Upper lobe of left lung (tissue), 6 donors: ENCODE measurements around the gene LSM14B. TPM values are rescaled to one million over a fixed set of nuclear protein-coding genes. Genes with fewer than 3 reads are reported as not detected.
"Not testable (repeated sequence)": the region's sequence is repeated elsewhere in the genome, so short reads cannot be mapped to it uniquely, and the experiment has no call there.

Experiments used
- ATAC-seq, 2 donors: fragments of 200-7000 bp; cut with Tn5 transposase; one replicate each; pipeline ENCODE4 v1.9.1; 2022; ENCODE audit warnings: mild to moderate bottlenecking in 2 of 2, moderate library complexity in 2 of 2; ENCODE audit not compliant: low FRiP score in 2 of 2
- DNase-seq, 2 donors: peaks; one replicate each; pipeline ENCODE4 v3.0.0-alpha.2; 2019 to 2020
- H3K27ac ChIP-seq, 4 donors: fragments of 200-600 bp; sonication (generic); one replicate each; pipeline ENCODE4 v1.5.1; 2016 to 2019
- H3K27me3 ChIP-seq, 4 donors: fragments of 200-600 bp; sonication (generic); one replicate each; pipeline ENCODE4 v1.5.1; 2017 to 2019
- H3K36me3 ChIP-seq, 4 donors: fragments of 200-600 bp; sonication (generic); one replicate each; pipeline ENCODE4 v1.5.1; 2016 to 2019
- H3K4me1 ChIP-seq, 4 donors: fragments of 200-600 bp; sonication (generic); one replicate each; pipeline ENCODE4 v1.5.1; 2018 to 2019
- H3K4me3 ChIP-seq, 4 donors: fragments of 200-600 bp; sonication (generic); one replicate each; pipeline ENCODE4 v1.5.1; 2017 to 2019; ENCODE audit warnings: mild to moderate bottlenecking in 2 of 4, moderate library complexity in 1 of 4
- H3K9me3 ChIP-seq, 4 donors: fragments of 200-600 bp; sonication (generic); one replicate each; pipeline ENCODE4 v1.5.1; 2018 to 2019
- CTCF ChIP-seq, 6 experiments: fragments of 450-650 bp in 4 of 6; fragments of 200-600 bp in 2 of 6; sonication (generic) in 2 of 6; IDR thresholded peaks; one replicate each; pipeline ENCODE4 v1.5.1; 2016 to 2019; ENCODE audit warnings: antibody characterized with exemption in 6 of 6
- EP300 ChIP-seq, 4 donors: sonication (generic); formaldehyde crosslinking; IDR thresholded peaks; one replicate each; pipeline ENCODE4 v1.5.1; 2017; ENCODE audit warnings: antibody characterized with exemption in 4 of 4, control low read depth in 2 of 4
- POLR2A ChIP-seq, 4 donors: fragments of 450-650 bp; IDR thresholded peaks; one replicate each; pipeline ENCODE4 v1.5.1; 2016 to 2017; ENCODE audit warnings: antibody characterized with exemption in 4 of 4, mild to moderate bottlenecking in 2 of 4
- POLR2AphosphoS5 ChIP-seq, 2 donors: sonication (generic); formaldehyde crosslinking; IDR thresholded peaks; one replicate each; pipeline ENCODE4 v1.5.1; 2017; ENCODE audit warnings: antibody characterized with exemption in 2 of 2
- whole genome bisulfite sequencing, 2 donors: methylation state at CpG; one replicate each; pipeline ENCODE4 v1.1.5; 2017 to 2018; 5-methylcytosine and 5-hydroxymethylcytosine counted together
- total RNA-seq, 6 donors: library from RNA; depleted of rRNA in 4 of 6; stranded (reverse); fragments of >200 nt in 4 of 6; gene quantifications; one replicate each; pipeline versions ENCODE4 v1.1.0 to v1.2.1, GENCODE V29; 2016 to 2021
- donor health status: DM: no; HTN: no; CAD: no; lungs with moderate emphysema.
- donor health status: DM: no; HTN: yes; CAD: no; lungs with severe emphysema.

LSM14B gene
- total RNA-seq, 6 donors from 2014 or later = 27.8 to 46.3 (median 36.4) TPM

- Histone ChIP-seq H3K4me1 (peaks cover 23 to 41% (median 26%) of the 10 kb centered on the region in 4 donors), H3K27me3 (no peaks in the 10 kb centered on the region), H3K27ac (no peak overlapping the region), H3K4me3 (no peak overlapping the region), H3K36me3 (no peaks in the 10 kb centered on the region), H3K9me3 (no peaks in the 10 kb centered on the region)
- no peak for DNase-seq
- TF ChIP-seq POLR2A (IDR thresholded peaks at IDR 0.05) = no peak
- TF ChIP-seq POLR2AphosphoS5 (IDR thresholded peaks at IDR 0.05) = no peak
- no peak for TF ChIP-seq EP300 (IDR thresholded peaks at IDR 0.05)
- no peak for TF ChIP-seq CTCF (IDR thresholded peaks at IDR 0.05)
- 98 to 100% methylated on average over 2 to 9 of the region's 9 CpGs for WGBS, 2 donors
- no peak for ATAC-seq
Measured at GRCh38 chr20:62147528-62147927, 25.3 kb downstream of the LSM14B start.

GRCh38 chr20:62148383-62148782, 26.1 kb downstream of the LSM14B start:
- not testable (repeated sequence) for DNase-seq, H3K27me3 ChIP-seq, ATAC-seq, H3K4me3 ChIP-seq, H3K36me3 ChIP-seq, H3K9me3 ChIP-seq
- WGBS, 2 donors = 91 to 94% methylated on average over 7 to 10 of the region's 10 CpGs
- peak overlapping the region in 2 of 4 donors; percentile 19 to 53 for H3K27ac ChIP-seq
- H3K4me1 ChIP-seq = peaks cover 23 to 41% (median 26%) of the 10 kb centered on the region in 4 donors

- H3K27me3 ChIP-seq = no peaks in the 10 kb centered on the region
- H3K36me3 ChIP-seq = no peaks in the 10 kb centered on the region
- WGBS, 2 donors = 40 to 84% methylated on average over 1 to 20 of the region's 20 CpGs
- H3K27ac ChIP-seq = peak overlapping the region in 3 of 4 donors; percentile 2 to 53 (median 19)
- no peak overlapping the region for H3K4me3 ChIP-seq
- H3K9me3 ChIP-seq = no peaks in the 10 kb centered on the region
- ATAC-seq (no peak), DNase-seq (peak in 1 of 2 donors; percentile 70)
- TF ChIP-seq POLR2A (IDR thresholded peaks at IDR 0.05) (no peak), CTCF (IDR thresholded peaks at IDR 0.05) (no peak), EP300 (IDR thresholded peaks at IDR 0.05) (no peak)
- peaks cover 23 to 41% (median 26%) of the 10 kb centered on the region in 4 donors for H3K4me1 ChIP-seq
Measured at GRCh38 chr20:62148908-62149314, 26.6 kb downstream of the LSM14B start.

GRCh38 chr20:62149532-62150309, 27.4 kb downstream of the LSM14B start:
- Histone ChIP-seq H3K36me3 (peaks cover 0 to 6% (median 3%) of the 10 kb centered on the region in 4 donors), H3K9me3 (no peaks in the 10 kb centered on the region), H3K4me3 (no peak overlapping the region), H3K27me3 (no peaks in the 10 kb centered on the region), H3K27ac (peak overlapping the region in 1 of 4 donors; percentile 53), H3K4me1 (peaks cover 20 to 37% (median 23%) of the 10 kb centered on the region in 4 donors)
- ATAC-seq = peak in 1 of 2 donors; percentile 30
- 62 to 76% methylated on average over 18 to 24 of the region's 24 CpGs for WGBS, 2 donors
- no peak for TF ChIP-seq CTCF (IDR thresholded peaks at IDR 0.05)
- DNase-seq = no peak

GRCh38 chr20:62150310-62150575, 28.0 kb downstream of the LSM14B start:
- Histone ChIP-seq H3K36me3 (peaks cover 0 to 9% (median 3%) of the 10 kb centered on the region in 4 donors), H3K4me3 (no peak overlapping the region), H3K9me3 (no peaks in the 10 kb centered on the region), H3K4me1 (peaks cover 15 to 32% (median 20%) of the 10 kb centered on the region in 4 donors), H3K27me3 (no peaks in the 10 kb centered on the region), H3K27ac (peak overlapping the region in 1 of 4 donors; percentile 53)
- no peak for TF ChIP-seq CTCF (IDR thresholded peaks at IDR 0.05)
- no peak for TF ChIP-seq POLR2A (IDR thresholded peaks at IDR 0.05)
- no peak for TF ChIP-seq EP300 (IDR thresholded peaks at IDR 0.05)
- ATAC-seq (no peak), DNase-seq (no peak)
- 94 to 97% methylated on average over 4 to 11 of the region's 11 CpGs for WGBS, 2 donors
